ENCODE results near the gene HOXC9. TPM values are rescaled to one million over a fixed set of nuclear protein-coding genes. Genes with fewer than 3 reads are reported as not detected.

HOXC9 gene
- total RNA-seq, 2 donors from 2014 or later = not detected

DNA sequence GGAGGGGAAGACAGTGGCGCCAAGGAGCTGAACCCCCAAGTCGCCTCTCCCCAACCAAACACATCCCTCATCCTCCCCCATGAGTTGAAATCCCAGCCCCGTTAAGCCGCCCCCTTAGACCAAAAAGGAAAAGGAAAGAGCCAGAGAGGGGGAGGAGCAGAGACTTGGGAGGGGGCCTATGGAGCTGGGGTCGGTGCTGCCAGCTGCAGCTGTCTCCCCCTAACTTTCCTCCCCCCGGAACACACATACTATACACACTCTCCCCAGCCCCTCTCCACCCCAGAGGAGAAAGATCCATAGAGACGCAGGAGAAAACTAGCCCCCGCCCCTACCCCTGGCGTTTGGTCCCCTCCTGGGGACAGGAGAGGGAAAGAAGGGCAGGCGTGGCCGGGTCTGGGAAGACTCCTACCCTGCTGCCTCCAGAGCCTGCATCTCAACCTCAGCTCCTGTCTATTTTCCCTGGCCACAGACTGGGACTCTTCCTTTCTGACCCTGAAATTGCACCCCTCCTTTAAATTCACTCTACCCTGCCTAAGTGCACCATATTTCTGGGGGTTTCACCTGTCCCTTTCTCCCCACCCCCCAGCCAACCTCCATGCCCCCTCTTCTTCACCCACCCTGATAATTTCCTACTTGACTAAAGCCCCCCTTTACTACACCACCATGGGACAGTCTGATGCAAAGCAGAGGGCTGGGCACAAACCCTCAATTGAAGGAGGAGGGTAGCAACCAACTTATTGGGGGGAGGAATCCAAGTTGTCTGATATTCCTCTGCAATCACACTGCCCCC is 1.7 kb upstream of the HOXC9 start:
- H3K4me3 Mint-ChIP-seq = no peak overlapping the region
- peak overlapping the region; percentile 52 for H3K27ac Mint-ChIP-seq
- H3K9me3 Mint-ChIP-seq = no peaks in the 10 kb centered on the region
- no peak for DNase-seq
- ATAC-seq (replicated peaks in 1 of 2) = no peak
- peaks cover 0 to 3% of the 10 kb centered on the region in 2 donors for H3K36me3 Mint-ChIP-seq (ENCODE audit: insufficient read depth in 2 of 2)
- H3K27me3 Mint-ChIP-seq (ENCODE audit: low read depth) = peaks cover 90% of the 10 kb centered on the region
- peaks cover 49% of the 10 kb centered on the region for H3K4me1 Mint-ChIP-seq (ENCODE audit: low read depth)

- ATAC-seq (replicated peaks in 1 of 2) = no peak
- H3K9me3 Mint-ChIP-seq = no peaks in the 10 kb centered on the region
- peak overlapping the region; percentile 52 for H3K27ac Mint-ChIP-seq
Observed at GRCh38 chr12:53998900-53999236, 1.1 kb upstream of the HOXC9 start.

GRCh38 chr12:53999559-54000115 is 324 bp upstream of the HOXC9 start:
- peak overlapping the region; percentile 71 to 76 for H3K4me3 Mint-ChIP-seq
- no peaks in the 10 kb centered on the region for H3K9me3 Mint-ChIP-seq
- ATAC-seq (replicated peaks in 1 of 2) (no peak), DNase-seq (peak; percentile 36 to 50)
- H3K36me3 Mint-ChIP-seq (ENCODE audit: insufficient read depth in 2 of 2) = peaks cover 0 to 3% of the 10 kb centered on the region in 2 donors
- no peak overlapping the region for H3K27ac Mint-ChIP-seq
- H3K27me3 Mint-ChIP-seq (ENCODE audit: low read depth) = peaks cover 93% of the 10 kb centered on the region
- H3K4me1 Mint-ChIP-seq (ENCODE audit: low read depth) = peaks cover 39% of the 10 kb centered on the region

More at GRCh38 chr12:53998900-53999236, 1.1 kb upstream of the HOXC9 start:
- DNase-seq = no peak
- H3K36me3 Mint-ChIP-seq (ENCODE audit: insufficient read depth in 2 of 2) = peaks cover 0 to 3% of the 10 kb centered on the region in 2 donors
- peaks cover 90% of the 10 kb centered on the region for H3K27me3 Mint-ChIP-seq (ENCODE audit: low read depth)
- peaks cover 44% of the 10 kb centered on the region for H3K4me1 Mint-ChIP-seq (ENCODE audit: low read depth)
- no peak overlapping the region for H3K4me3 Mint-ChIP-seq

DNA sequence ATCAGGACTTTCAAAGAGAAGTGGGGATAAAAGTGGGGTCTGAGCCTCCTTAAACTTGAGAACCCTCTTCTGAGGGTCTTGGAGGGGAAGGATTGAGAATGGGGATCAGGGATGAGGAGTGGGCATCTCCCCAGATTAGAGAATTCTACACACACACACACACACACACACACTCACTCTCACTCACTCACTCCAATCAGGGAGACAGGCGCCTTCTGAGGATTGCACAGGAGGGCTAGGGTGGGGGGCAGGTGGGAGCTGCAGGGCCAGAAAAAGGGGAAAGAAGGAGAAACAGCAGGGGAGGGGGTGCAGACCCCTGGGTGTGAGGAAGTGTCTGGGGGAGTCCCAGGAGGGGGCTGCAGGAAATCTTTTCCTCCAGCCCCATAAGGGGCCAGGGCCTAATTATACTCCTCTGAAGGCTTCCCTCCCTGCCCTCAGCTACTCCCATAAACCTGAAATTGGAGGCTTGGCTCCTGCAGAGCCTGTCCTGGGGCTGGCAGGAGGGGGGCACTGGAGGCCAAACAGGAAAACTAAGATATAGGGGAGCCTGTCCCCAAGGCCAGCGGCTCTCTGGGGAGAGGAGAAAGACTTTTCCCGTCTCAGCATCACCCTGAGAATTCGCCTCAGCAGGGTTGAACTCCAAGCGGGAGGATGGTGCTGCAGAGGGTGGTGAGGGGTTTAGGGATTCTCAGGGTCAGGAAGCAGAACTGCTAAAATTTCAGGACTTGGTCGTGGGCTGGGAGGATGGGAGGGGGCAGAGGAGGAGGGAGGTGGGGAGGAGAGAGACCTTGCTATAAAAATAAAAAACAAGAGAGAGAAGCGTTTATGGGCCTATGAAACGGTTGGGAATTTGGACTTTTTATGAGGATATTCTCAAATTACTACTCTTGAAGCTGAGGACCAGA is 1.6 kb downstream of the HOXC9 start:
- Mint-ChIP-seq H3K9me3 (no peaks in the 10 kb centered on the region), H3K27ac (no peak overlapping the region), H3K4me3 (no peak overlapping the region), H3K4me1 (ENCODE audit: low read depth) (peaks cover 33% of the 10 kb centered on the region), H3K36me3 (ENCODE audit: insufficient read depth in 2 of 2) (no peaks in the 10 kb centered on the region), H3K27me3 (ENCODE audit: low read depth) (peaks cover 93% of the 10 kb centered on the region)
- ATAC-seq (replicated peaks in 1 of 2) (no peak), DNase-seq (no peak)

DNA sequence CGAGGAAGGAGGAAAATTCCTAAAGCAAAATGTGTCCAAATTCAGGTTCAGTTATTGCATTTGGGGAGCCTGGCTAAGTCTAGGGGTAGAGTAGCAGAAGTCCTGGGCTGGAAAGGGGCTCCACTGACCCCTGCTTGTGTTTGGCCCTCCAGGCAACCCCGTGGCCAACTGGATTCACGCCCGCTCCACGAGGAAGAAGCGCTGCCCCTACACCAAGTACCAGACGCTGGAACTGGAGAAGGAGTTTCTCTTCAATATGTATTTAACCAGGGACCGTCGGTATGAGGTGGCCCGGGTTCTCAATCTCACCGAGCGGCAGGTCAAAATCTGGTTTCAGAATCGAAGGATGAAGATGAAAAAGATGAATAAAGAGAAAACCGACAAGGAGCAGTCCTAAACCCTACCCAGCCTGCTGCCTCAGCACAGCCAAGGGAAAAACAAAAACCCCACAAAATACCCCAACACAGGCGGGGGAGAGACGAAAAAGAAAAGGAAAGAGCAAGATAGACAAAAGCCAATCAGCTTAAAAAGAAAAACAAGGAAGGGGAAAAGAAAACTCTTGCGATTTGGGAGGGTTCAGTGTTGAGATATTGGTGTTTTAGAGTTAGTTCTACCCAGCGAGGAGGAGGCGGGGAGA is 2.4 kb downstream of the HOXC9 start:
- H3K36me3 Mint-ChIP-seq (ENCODE audit: insufficient read depth in 2 of 2) = no peaks in the 10 kb centered on the region
- no peak for ATAC-seq (replicated peaks in 1 of 2)
- H3K27ac Mint-ChIP-seq = no peak overlapping the region
- H3K9me3 Mint-ChIP-seq = no peaks in the 10 kb centered on the region
- H3K4me1 Mint-ChIP-seq (ENCODE audit: low read depth) = peaks cover 27% of the 10 kb centered on the region
- peaks cover 93% of the 10 kb centered on the region for H3K27me3 Mint-ChIP-seq (ENCODE audit: low read depth)
- no peak for DNase-seq
- peak overlapping the region; percentile 20 to 52 for H3K4me3 Mint-ChIP-seq

- ATAC-seq (replicated peaks in 1 of 2) = no peak
Observed at GRCh38 chr12:54002915-54003389, 3.0 kb downstream of the HOXC9 start.

GRCh38 chr12:54003625-54004024 is 3.7 kb downstream of the HOXC9 start:
- peaks cover 89% of the 10 kb centered on the region for H3K27me3 Mint-ChIP-seq (ENCODE audit: low read depth)
- no peak for ATAC-seq (replicated peaks in 1 of 2)
- no peaks in the 10 kb centered on the region for H3K36me3 Mint-ChIP-seq (ENCODE audit: insufficient read depth in 2 of 2)
- no peak overlapping the region for H3K27ac Mint-ChIP-seq
- H3K4me3 Mint-ChIP-seq = no peak overlapping the region
- peaks cover 18% of the 10 kb centered on the region for H3K4me1 Mint-ChIP-seq (ENCODE audit: low read depth)
- no peaks in the 10 kb centered on the region for H3K9me3 Mint-ChIP-seq
- no peak for DNase-seq

More at GRCh38 chr12:54002915-54003389, 3.0 kb downstream of the HOXC9 start:
- H3K27ac Mint-ChIP-seq = no peak overlapping the region
- no peak overlapping the region for H3K4me3 Mint-ChIP-seq
- peaks cover 21% of the 10 kb centered on the region for H3K4me1 Mint-ChIP-seq (ENCODE audit: low read depth)
- peaks cover 93% of the 10 kb centered on the region for H3K27me3 Mint-ChIP-seq (ENCODE audit: low read depth)
- H3K36me3 Mint-ChIP-seq (ENCODE audit: insufficient read depth in 2 of 2) = no peaks in the 10 kb centered on the region
- no peak for DNase-seq
- H3K9me3 Mint-ChIP-seq = no peaks in the 10 kb centered on the region

DNA sequence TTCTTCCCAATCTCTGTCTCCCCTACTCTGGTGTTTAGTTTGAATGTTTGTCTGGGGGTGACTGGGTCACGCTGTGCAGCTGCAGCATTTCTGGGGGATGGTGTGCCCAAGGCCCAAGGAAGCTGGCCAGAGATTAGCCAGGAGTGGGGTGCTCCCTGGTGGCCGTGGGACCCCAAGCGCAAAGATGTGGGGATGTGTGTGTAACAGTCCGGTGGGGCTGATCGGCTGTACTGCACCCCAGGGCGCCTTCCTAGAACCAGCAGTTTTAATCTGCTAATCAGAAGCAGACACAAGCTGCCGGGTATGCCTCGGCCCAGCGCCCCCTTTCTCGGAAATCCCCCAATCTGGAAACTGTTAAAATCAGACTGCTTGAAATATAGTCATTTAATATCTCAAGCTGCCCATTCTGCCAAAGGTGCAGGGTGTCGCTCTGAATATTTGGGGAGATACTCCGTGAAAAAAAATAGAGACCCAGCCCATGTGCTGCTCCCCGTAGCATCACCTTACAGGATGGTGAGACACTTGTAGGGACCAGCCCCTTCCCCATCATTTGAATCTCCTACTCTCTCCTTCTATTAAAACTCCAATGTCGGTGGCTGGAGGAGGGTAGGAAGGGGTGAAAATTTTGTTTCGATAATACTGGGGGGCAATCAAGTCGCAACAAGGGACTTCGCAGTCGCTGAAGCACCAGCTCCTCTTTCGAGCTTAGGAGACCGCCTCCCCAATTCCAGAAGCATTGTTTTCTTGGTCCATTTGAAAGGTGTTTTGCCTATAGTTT is 4.3 kb downstream of the HOXC9 start:
- no peak for ATAC-seq (replicated peaks in 1 of 2)
- Mint-ChIP-seq H3K4me1 (ENCODE audit: low read depth) (peaks cover 20% of the 10 kb centered on the region), H3K4me3 (no peak overlapping the region), H3K36me3 (ENCODE audit: insufficient read depth in 2 of 2) (no peaks in the 10 kb centered on the region), H3K9me3 (no peaks in the 10 kb centered on the region), H3K27me3 (ENCODE audit: low read depth) (peaks cover 87% of the 10 kb centered on the region), H3K27ac (no peak overlapping the region)
- no peak for DNase-seq

DNA sequence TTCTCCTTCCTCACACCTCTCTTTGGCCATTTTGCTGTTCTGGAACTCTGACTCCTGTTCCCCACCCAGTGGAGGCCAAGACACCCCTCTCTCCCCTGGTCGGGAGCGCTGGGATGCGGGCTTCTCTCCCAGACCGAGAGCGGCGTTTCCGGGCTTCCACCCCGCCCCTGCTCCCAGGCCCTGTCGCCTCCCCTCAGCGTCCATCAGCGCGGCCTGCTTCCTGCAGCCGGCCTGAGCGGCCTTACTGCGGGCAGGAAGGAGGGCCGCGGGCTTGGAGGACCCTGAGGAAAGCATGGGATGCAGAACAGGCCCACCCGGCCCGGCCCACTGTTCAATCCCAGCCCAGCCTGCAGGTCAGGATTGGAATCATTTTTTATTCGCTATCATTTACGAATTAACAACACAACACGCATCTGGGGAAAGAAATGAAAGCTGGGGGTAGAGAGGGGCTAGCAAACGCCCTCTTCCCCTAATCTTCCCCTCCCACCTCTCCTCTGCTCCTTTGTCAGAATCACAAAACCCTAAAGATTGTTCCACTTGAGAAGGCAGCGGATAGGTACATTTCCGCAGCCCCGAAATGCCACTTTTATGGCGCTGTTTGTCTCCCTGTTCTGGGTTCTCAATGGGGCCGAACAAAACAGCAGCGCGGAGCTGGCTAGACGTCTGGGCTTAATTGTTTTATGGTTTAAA is 5.0 kb downstream of the HOXC9 start:
- no peaks in the 10 kb centered on the region for H3K36me3 Mint-ChIP-seq (ENCODE audit: insufficient read depth in 2 of 2)
- no peak for DNase-seq
- H3K4me1 Mint-ChIP-seq (ENCODE audit: low read depth) = peaks cover 27% of the 10 kb centered on the region
- peak overlapping the region; percentile 5 to 96 for H3K4me3 Mint-ChIP-seq
- no peak overlapping the region for H3K27ac Mint-ChIP-seq
- no peaks in the 10 kb centered on the region for H3K9me3 Mint-ChIP-seq
- peaks cover 89% of the 10 kb centered on the region for H3K27me3 Mint-ChIP-seq (ENCODE audit: low read depth)
- ATAC-seq (replicated peaks in 1 of 2) = no peak

- DNase-seq (no peak), ATAC-seq (replicated peaks in 1 of 2) (peak in 1 of 2 donors; percentile 5)
- Mint-ChIP-seq H3K27me3 (ENCODE audit: low read depth) (peaks cover 94% of the 10 kb centered on the region), H3K4me1 (ENCODE audit: low read depth) (peaks cover 30% of the 10 kb centered on the region), H3K4me3 (peak overlapping the region; percentile 93 to 96), H3K9me3 (no peaks in the 10 kb centered on the region), H3K27ac (no peak overlapping the region), H3K36me3 (ENCODE audit: insufficient read depth in 2 of 2) (no peaks in the 10 kb centered on the region)
Observed at GRCh38 chr12:54005531-54005852, 5.5 kb downstream of the HOXC9 start.

GRCh38 chr12:54005853-54006558 is 6.0 kb downstream of the HOXC9 start:
- H3K36me3 Mint-ChIP-seq (ENCODE audit: insufficient read depth in 2 of 2) = no peaks in the 10 kb centered on the region
- peaks cover 93% of the 10 kb centered on the region for H3K27me3 Mint-ChIP-seq (ENCODE audit: low read depth)
- peaks cover 30% of the 10 kb centered on the region for H3K4me1 Mint-ChIP-seq (ENCODE audit: low read depth)
- ATAC-seq (replicated peaks in 1 of 2) = peak; percentile 79 to 81
- H3K4me3 Mint-ChIP-seq = peak overlapping the region; percentile 93 to 96
- H3K27ac Mint-ChIP-seq = peak overlapping the region; percentile 63
- H3K9me3 Mint-ChIP-seq = no peaks in the 10 kb centered on the region
- peak; percentile 86 to 91 for DNase-seq
